ENCODE measurements around the gene BBX. TPM values are rescaled to one million over a fixed set of nuclear protein-coding genes. Genes with fewer than 3 reads are reported as not detected.
A peak's percentile ranks its signal among the peaks of the same experiment; 100 is the strongest.

BBX gene
- total RNA-seq, 1 donor from 2014 or later, result 39.5 TPM

DNA sequence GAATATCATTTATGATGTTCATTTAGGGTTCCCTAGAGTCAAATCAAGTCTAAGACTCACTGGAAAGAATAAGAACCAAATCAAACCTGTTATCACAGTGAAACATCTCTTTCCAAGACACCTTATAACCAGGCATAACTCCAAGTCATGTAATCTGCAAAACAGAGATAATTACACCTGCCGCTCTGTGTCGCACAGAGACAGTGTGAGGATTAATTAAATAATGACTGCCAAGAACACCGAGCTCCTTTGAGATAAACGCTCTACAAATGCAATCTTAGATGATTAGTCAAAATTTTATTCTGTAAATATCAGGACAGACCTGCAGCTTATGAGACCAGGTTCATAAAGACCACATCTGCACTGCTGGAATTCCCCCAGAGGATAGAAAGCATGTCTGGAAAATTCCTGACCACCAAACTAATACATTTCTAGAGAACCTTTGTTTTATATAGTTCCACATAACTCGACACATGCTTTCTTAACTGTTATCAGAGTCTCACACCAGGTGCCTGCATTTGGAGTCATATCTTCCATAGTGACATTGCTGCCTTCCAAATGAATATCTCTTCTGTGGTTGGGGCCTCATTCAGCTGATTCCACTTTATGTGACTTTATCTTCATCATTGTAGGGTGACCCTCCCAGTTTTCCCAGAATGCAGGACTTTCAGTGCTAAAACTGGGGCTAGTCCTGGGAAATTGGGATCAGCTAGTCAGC is 315.3 kb downstream of the BBX start:
- no peak for TF ChIP-seq POLR2AphosphoS5 (IDR thresholded peaks at IDR 0.05; ENCODE audit: insufficient read depth in 1 of 2, low read depth in 1 of 2)
- TF ChIP-seq POLR2A (IDR thresholded peaks at IDR 0.05), result no peak
- DNase-seq (ENCODE audit: extremely low spot score in 2 of 2), result no peak
- H3K27me3 ChIP-seq, result no peaks in the 10 kb centered on the region
- intact Hi-C loops (cut with DNase I), result no loop called here
- H3K4me3 ChIP-seq, result no peak overlapping the region
- H3K27ac ChIP-seq, result no peak overlapping the region
- no peaks in the 10 kb centered on the region for H3K9me3 ChIP-seq
- no peaks in the 10 kb centered on the region for H3K36me3 ChIP-seq
- no peaks in the 10 kb centered on the region for H3K4me1 ChIP-seq

DNA sequence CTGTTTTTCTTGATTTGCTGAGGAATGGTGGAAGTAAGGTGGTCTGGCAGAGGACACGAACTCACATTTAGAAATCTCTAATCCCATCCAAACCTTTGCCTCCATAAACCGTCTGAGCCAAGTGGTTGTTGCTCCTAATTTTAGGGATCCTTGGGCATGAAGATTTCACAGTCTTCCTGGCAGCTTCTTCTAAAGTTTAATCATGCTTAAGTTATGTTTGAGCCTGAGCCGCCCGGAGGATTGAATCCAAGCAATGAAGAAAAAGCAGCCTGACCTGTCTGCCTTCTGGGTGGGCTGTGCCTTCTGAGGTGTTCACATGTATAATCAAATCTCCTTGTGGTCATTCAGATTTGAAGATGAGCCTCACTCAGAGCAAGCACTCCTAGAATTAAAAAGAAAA is 319.1 kb downstream of the BBX start:
- Histone ChIP-seq H3K4me3 (no peak overlapping the region), H3K4me1 (peaks cover 4% of the 10 kb centered on the region), H3K27ac (no peak overlapping the region), H3K27me3 (no peaks in the 10 kb centered on the region), H3K9me3 (no peaks in the 10 kb centered on the region), H3K36me3 (no peaks in the 10 kb centered on the region)
- DNase-seq (ENCODE audit: extremely low spot score in 2 of 2), result no peak
- intact Hi-C loops (cut with DNase I), result no loop called here
- TF ChIP-seq POLR2A (IDR thresholded peaks at IDR 0.05), result no peak
- TF ChIP-seq POLR2AphosphoS5 (IDR thresholded peaks at IDR 0.05; ENCODE audit: insufficient read depth in 1 of 2, low read depth in 1 of 2), result no peak
- no peak for TF ChIP-seq CTCF (IDR thresholded peaks at IDR 0.05)

DNA sequence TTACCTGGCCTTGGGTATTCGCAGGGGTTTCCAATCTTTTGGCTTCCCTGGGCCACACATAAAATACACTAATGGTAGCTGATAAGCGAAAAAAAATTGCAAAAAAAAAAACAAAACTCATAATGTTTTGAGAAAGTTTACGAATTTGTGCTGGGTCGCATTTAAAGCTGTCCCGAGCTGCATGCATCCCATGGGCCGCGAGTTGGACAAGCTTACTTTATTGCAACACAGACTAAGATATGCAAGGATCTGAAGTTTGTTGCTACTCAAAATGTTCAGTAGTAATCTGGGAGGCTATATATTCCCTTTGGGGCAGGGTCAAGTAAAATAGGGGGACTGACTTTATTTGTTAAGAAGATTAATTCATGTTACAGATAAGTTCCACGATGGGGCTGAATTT is 320.2 kb downstream of the BBX start:
- TF ChIP-seq POLR2A (IDR thresholded peaks at IDR 0.05), result no peak
- no peak for TF ChIP-seq POLR2AphosphoS5 (IDR thresholded peaks at IDR 0.05; ENCODE audit: insufficient read depth in 1 of 2, low read depth in 1 of 2)
- no peak for TF ChIP-seq CTCF (IDR thresholded peaks at IDR 0.05)
- H3K36me3 ChIP-seq, result no peaks in the 10 kb centered on the region
- DNase-seq (ENCODE audit: extremely low spot score in 2 of 2), result no peak
- intact Hi-C loops (cut with DNase I), result no loop called here
- H3K4me1 ChIP-seq, result peaks cover 4% of the 10 kb centered on the region
- H3K9me3 ChIP-seq, result no peaks in the 10 kb centered on the region
- no peaks in the 10 kb centered on the region for H3K27me3 ChIP-seq
- no peak overlapping the region for H3K27ac ChIP-seq
- no peak overlapping the region for H3K4me3 ChIP-seq

GRCh38 chr3:107845380-107846278 is 322.9 kb downstream of the BBX start:
- Histone ChIP-seq H3K4me1 (peaks cover 4% of the 10 kb centered on the region), H3K27me3 (no peaks in the 10 kb centered on the region), H3K36me3 (no peaks in the 10 kb centered on the region), H3K9me3 (no peaks in the 10 kb centered on the region), H3K27ac (no peak overlapping the region), H3K4me3 (no peak overlapping the region)
- intact Hi-C loops (cut with DNase I), result no loop called here
- DNase-seq (ENCODE audit: extremely low spot score in 2 of 2), result no peak
- TF ChIP-seq POLR2AphosphoS5 (IDR thresholded peaks at IDR 0.05; ENCODE audit: insufficient read depth in 1 of 2, low read depth in 1 of 2), result no peak

GRCh38 chr3:107846279-107846852 is 323.6 kb downstream of the BBX start:
- no peak for DNase-seq (ENCODE audit: extremely low spot score in 2 of 2)
- Histone ChIP-seq H3K36me3 (no peaks in the 10 kb centered on the region), H3K27ac (no peak overlapping the region), H3K9me3 (no peaks in the 10 kb centered on the region), H3K4me1 (peaks cover 4% of the 10 kb centered on the region), H3K27me3 (no peaks in the 10 kb centered on the region), H3K4me3 (no peak overlapping the region)
- intact Hi-C loops (cut with DNase I), result no loop called here
- TF ChIP-seq CTCF (IDR thresholded peaks at IDR 0.05) (peak in 2 of 3 experiments; percentile 27 to 31), POLR2A (IDR thresholded peaks at IDR 0.05) (no peak), POLR2AphosphoS5 (IDR thresholded peaks at IDR 0.05; ENCODE audit: insufficient read depth in 1 of 2, low read depth in 1 of 2) (no peak)

All from vagina (tissue), 2 donors.